GM19193 (cell line): ENCODE results near the gene CCDC92B.

Source experiments
- POLR2A ChIP-seq: IDR thresholded peaks from 4 replicates; pipeline ENCODE4 v1.6.1; 2011; ENCODE audit not compliant: insufficient read depth, insufficient read length; ENCODE audit errors: extremely low read depth

CCDC92B gene

GRCh38 chr17:2704031-2704889 lies 45.2 kb downstream of the CCDC92B start:
- TF ChIP-seq POLR2A = no peak

DNA sequence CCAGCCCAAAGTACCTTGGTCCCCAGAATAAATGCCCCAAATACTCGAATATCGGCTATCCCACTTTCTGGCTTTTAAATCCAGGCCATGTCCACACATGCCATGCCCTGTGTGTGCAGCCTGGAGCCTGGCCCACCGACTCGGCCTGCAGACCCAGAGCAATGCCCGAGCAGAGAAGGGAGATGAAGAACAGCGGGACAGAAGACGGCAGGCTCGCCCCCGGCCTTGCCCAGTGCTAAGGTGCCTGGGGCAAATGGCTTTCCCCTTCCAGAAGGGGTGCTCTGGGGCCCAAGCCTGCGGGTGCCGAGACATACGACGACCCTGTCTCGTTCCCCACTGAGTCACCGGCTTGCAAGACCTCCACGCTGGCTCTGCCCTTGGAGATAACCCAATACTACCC lies 45.8 kb downstream of the CCDC92B start:
- TF ChIP-seq POLR2A = no peak

DNA sequence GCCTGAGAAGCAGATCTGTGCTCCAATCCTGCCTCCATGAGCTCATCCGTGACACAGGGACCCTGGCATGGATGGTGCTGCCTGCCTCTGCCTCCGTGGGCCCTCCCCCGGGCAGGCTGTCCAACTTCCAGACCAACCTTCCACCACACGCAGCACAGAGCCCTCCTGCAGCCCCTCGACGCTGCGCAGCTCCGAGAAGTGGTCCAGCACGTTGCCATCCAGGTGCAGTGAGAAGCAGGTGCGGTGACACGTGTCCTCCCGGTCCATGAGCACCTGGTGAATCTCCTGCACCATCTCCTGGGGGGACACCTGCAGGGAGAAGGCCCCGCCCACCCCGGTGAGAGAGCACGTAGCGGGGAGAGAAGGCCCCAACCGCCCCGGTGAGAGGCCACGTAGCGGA lies 46.3 kb downstream of the CCDC92B start:
- TF ChIP-seq POLR2A = no peak

- TF ChIP-seq POLR2A = no peak
These were observed 47.3 kb downstream of the CCDC92B start for GRCh38 chr17:2701996-2702741.

DNA sequence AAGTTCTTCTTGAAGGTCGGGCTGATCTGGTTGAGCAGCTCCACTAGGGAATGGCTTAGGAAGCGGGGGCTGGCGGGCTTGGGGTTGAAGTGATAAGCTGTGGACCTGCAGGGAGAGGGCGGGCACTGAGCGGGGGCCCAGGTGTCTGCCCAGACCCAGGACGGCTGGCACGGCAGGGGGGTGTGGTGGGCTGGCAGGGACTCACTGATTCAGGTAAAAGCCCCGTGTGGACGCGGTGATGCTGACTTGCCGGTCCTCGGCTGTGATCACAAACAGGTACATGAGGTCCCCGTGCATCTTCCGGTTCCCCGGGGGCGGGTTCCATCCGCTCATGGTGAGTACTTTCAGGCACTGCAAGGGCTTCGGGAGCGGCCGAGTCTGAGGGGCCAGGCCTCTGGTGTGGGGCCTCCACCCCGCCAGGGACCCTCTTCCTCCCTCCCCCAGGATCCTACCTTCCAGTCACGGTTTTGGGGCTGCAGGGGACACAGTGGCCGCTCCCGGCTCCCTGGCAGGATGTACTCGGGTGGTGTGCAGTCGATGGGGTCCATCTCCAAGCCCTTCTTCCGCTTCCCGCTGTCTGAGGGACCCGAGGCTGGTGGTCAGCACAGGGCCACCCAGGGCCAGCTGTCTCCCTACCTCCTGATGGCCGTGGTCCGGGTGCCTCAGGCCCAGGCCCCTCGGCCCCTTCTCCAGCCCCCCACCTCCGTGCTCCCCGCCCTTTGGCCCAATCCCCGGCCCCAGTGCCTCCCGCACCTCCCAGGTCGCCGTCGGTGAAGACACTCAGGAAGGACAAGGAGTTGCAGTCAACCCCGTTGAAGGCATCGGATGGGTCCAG lies 48.1 kb downstream of the CCDC92B start:
- TF ChIP-seq POLR2A = no peak

DNA sequence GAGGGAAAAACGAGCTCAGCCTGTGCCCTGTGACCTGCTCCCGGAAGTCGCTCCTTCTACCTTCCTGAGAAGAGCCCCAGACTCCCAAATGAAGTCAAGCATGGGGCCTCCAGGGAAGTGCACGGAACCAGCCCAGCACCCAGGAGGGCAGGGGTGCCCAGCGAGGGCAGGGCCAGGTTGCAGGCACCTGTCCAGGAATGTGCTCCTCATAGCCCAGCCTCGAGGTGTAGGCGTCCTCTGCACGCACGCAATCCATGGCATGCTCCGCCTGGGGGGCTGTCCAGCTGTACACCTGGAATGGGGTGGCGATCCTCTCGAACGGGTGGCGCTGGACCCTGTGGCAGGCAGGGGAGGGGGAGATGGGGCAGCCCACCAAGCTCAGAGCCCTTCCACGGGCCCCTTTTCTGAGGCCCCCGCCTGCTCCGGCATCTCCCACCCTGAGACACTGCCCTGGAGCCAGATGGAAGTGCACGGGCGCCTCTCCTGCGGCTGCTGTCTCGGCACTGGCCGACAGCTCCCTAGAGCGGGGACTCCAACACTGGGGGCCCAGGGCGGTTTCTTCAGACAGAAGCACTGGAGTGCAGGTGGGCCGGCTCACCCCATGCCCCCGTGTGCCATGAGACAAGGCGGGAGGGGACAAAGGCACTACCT lies 48.8 kb downstream of the CCDC92B start:
- TF ChIP-seq POLR2A = no peak

DNA sequence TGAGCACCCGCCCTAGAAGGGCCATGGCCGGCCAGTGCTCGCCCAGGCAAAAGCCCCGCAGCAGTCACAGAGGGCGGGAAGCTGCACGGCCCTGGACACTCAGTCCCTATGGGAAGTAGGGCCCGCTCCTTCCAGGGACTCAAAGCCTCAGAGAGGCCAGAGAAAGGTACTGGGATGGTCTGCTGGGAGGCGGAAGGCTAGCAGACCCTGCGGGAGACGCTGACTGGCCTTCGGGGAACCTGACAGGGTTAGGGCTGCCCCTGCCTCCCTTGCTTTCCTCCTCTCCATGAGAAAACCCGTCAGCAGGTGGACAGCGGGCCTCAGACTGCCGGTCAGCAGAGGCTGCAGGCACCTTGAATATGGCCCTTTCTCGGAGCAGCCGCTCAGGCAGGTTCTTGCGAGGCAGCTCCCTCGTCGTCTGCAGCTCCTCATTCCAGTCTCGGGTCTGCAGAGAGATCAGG lies 49.4 kb downstream of the CCDC92B start:
- TF ChIP-seq POLR2A = no peak

DNA sequence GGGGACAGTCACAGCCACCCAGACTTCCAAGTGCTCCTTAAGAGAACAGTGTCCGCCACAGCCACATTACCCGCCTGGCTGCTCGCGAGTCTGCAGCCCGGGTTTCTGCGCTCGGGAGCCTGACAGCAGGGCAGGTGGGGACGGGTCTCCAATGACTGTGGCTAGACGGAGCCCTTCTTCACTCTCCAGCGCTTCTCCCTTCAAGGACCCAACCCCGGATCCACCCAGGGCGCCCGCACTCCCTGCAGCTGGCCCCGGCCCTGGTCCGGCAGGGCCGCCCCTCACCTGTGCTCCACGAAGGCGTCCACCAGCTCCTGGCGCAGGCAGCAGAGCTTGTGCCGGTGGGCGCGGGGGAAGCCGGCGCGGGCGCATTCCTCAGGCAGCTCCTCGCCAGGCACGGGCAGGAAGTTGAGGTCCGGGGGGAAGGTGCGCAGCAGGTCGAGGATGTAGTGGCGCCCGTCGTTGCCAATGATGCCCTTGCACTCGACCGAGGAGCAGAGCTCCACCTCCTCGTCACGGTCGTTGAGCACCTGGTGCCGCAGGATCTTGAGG lies 51.8 kb downstream of the CCDC92B start:
- TF ChIP-seq POLR2A = no peak

DNA sequence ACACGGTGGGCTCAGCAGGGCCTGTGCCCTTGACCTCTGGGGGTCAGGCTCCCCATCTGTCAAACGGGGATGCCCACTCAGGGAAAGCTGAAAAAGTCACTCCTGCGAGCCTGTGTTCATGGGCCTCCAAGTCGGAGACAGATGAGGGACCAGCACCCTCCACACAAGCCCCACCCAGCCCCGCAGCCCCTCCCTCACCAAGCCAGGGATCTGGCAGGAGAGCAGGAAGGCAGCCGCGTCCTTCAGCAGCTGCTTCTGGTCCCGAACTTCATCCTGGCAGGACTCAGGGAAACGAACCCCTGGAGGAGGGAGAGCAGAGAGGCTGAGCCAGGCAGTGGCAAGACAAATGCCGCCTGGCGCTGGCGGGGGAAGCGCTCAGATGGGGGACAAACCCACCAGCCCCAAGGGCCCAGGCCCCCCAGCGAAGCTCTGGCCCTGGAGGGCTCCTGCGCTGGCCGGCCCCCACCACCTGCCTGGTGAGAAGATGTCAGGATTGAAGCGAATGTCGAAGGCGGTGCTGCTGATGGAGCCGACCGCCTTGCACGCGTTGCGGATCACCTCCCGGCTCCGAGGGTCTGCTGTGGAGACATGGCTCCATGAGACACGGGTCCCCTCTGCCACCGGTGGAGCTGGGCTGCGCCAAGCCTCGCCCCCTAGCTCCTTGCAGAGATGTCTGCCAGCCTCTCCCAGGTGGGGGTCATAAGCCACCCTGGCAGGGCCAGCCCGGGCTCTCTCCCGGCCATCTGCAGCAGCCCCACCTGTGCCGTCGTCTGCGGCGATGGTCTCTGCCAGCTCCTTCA lies 53.3 kb downstream of the CCDC92B start:
- TF ChIP-seq POLR2A = no peak

DNA sequence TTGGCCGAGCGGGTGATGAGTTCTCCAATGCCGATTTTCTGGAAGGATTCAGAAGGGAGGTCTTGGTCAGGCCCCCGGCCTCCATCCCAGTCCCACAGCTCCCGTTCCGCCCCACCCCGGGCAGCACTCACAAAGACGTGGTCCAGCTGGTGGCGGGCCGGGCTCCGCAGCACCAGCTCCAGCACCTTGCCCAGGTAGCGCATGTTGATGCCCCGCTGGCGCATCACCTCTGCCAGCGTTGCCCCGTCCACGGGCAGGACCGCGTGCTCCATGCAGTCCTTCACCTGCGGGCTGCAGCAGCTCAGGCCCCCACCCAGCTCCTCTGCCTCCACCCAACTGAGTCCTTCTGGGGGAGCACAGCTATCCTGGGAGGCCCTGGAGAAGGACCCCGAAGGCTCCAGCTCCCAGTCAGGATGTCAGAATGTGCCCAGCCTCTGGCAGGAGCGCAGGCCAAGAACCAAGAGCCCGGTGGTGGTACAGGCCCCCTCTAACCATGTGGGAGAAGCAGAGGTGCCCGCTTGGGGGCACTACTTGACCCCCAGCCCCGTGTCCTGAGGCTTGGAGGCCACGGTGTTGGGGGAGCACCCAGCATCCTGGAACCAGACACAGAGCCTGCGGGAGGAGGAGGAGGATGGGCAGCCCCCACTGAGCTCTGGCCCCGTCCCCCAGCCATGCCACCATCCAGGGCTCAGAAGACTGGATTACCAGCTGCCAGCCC lies 54.0 kb downstream of the CCDC92B start:
- no peak for TF ChIP-seq POLR2A

- TF ChIP-seq POLR2A = no peak
These were observed 54.8 kb downstream of the CCDC92B start for GRCh38 chr17:2694381-2695242.
